Nephron progenitor cell (in vitro differentiated cells): ENCODE data around the gene KRTAP12-2.

Source experiments
- DNase-seq: peaks from one replicate; pipeline ENCODE4 v3.0.0; 2021
- H3K27ac Mint-ChIP-seq: 2 replicates; pipeline ENCODE4 v1.8.0; 2021; ENCODE audit warnings: mild to moderate bottlenecking, moderate library complexity, mixed read lengths
- H3K27me3 Mint-ChIP-seq: 2 replicates; pipeline ENCODE4 v1.8.0; 2021; ENCODE audit warnings: mild to moderate bottlenecking, low read depth, mixed read lengths; ENCODE audit not compliant: poor library complexity
- H3K36me3 Mint-ChIP-seq: 2 replicates; pipeline ENCODE4 v1.8.0; 2021; ENCODE audit warnings: low read depth, mixed read lengths
- H3K4me1 Mint-ChIP-seq: 2 replicates; pipeline ENCODE4 v1.8.0; 2021; ENCODE audit warnings: mixed read lengths
- H3K4me3 Mint-ChIP-seq: 2 replicates; pipeline ENCODE4 v1.8.0; 2021; ENCODE audit warnings: mild to moderate bottlenecking, moderate library complexity, mixed read lengths
- H3K9me3 Mint-ChIP-seq: 2 replicates; pipeline ENCODE4 v1.8.0; 2021; ENCODE audit warnings: mild to moderate bottlenecking, moderate library complexity, mixed read lengths
- TF ChIP-seq, protein P1 (sequence below): fragments of 200-600 bp; sonication (generic); IDR thresholded peaks from 2 replicates; pipeline ENCODE4 v1.5.0; 2021; ENCODE audit warnings: antibody characterized with exemption

Gene KRTAP12-2

DNA sequence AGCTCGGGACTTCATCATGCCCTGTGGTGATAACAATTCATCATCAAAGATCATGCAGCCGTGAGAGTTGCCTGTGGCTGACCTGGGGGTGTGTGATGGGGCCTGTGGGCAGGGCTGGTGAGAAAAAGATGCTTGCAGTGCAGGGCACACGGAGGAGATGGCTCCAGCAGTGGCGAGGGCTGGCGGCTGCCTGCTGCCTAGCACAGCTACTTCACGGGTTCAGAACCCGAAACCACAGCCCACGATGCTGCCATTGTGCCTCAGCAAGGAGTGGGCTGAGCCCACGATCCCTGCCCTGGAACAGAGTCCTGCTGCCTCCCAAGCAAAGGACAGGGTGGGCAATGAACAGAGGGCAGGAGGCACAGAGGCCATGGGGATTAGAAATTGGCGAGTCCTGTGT is 40.5 kb downstream of the KRTAP12-2 start:
- no peak overlapping the region for H3K4me3 Mint-ChIP-seq
- H3K9me3 Mint-ChIP-seq, result peaks cover 60% of the 10 kb centered on the region
- peaks cover 7% of the 10 kb centered on the region for H3K4me1 Mint-ChIP-seq
- H3K36me3 Mint-ChIP-seq, result peaks cover 22% of the 10 kb centered on the region
- TF ChIP-seq, protein P1, sequence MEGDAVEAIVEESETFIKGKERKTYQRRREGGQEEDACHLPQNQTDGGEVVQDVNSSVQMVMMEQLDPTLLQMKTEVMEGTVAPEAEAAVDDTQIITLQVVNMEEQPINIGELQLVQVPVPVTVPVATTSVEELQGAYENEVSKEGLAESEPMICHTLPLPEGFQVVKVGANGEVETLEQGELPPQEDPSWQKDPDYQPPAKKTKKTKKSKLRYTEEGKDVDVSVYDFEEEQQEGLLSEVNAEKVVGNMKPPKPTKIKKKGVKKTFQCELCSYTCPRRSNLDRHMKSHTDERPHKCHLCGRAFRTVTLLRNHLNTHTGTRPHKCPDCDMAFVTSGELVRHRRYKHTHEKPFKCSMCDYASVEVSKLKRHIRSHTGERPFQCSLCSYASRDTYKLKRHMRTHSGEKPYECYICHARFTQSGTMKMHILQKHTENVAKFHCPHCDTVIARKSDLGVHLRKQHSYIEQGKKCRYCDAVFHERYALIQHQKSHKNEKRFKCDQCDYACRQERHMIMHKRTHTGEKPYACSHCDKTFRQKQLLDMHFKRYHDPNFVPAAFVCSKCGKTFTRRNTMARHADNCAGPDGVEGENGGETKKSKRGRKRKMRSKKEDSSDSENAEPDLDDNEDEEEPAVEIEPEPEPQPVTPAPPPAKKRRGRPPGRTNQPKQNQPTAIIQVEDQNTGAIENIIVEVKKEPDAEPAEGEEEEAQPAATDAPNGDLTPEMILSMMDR, result no peak
- DNase-seq, result no peak
- peaks cover 7% of the 10 kb centered on the region for H3K27me3 Mint-ChIP-seq
- H3K27ac Mint-ChIP-seq, result no peak overlapping the region

GRCh38 chr21:44625756-44626155 is 41.0 kb downstream of the KRTAP12-2 start:
- no peak for DNase-seq
- H3K27me3 Mint-ChIP-seq, result peaks cover 7% of the 10 kb centered on the region
- peaks cover 18% of the 10 kb centered on the region for H3K36me3 Mint-ChIP-seq
- H3K4me3 Mint-ChIP-seq, result no peak overlapping the region
- peaks cover 7% of the 10 kb centered on the region for H3K4me1 Mint-ChIP-seq
- peaks cover 57% of the 10 kb centered on the region for H3K9me3 Mint-ChIP-seq
- TF ChIP-seq, protein P1, result no peak
- no peak overlapping the region for H3K27ac Mint-ChIP-seq

GRCh38 chr21:44623575-44623974 is 43.2 kb downstream of the KRTAP12-2 start:
- H3K27ac Mint-ChIP-seq, result no peak overlapping the region
- peaks cover 3% of the 10 kb centered on the region for H3K27me3 Mint-ChIP-seq
- no peak for DNase-seq
- H3K36me3 Mint-ChIP-seq, result peaks cover 18% of the 10 kb centered on the region
- H3K4me1 Mint-ChIP-seq, result peaks cover 7% of the 10 kb centered on the region
- no peak overlapping the region for H3K4me3 Mint-ChIP-seq
- peaks cover 67% of the 10 kb centered on the region for H3K9me3 Mint-ChIP-seq
- TF ChIP-seq, protein P1, result no peak

DNA sequence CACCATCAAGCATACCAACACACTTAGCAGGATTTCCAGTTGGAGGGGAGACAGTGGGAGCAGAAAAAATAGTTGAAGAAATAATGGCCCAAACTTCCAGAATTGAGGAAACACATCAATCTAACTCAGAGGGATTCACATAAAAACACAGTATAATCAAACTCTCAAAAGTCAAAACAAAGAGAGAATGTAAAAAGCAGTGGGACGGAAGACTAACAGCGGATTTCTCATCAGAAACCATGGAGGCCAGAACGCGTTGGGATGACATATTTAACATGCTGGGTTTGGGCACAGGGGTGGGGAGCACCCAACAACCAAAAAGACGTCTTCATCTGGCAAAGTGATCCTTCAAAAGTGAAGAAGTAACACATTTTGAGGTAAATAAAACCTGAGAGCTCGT is 46.8 kb downstream of the KRTAP12-2 start:
- no peak overlapping the region for H3K4me3 Mint-ChIP-seq
- H3K27ac Mint-ChIP-seq, result no peak overlapping the region
- H3K36me3 Mint-ChIP-seq, result peaks cover 18% of the 10 kb centered on the region
- H3K9me3 Mint-ChIP-seq, result peaks cover 59% of the 10 kb centered on the region
- H3K4me1 Mint-ChIP-seq, result peaks cover 18% of the 10 kb centered on the region
- TF ChIP-seq, protein P1, result no peak
- DNase-seq, result no peak
- peaks cover 4% of the 10 kb centered on the region for H3K27me3 Mint-ChIP-seq

DNA sequence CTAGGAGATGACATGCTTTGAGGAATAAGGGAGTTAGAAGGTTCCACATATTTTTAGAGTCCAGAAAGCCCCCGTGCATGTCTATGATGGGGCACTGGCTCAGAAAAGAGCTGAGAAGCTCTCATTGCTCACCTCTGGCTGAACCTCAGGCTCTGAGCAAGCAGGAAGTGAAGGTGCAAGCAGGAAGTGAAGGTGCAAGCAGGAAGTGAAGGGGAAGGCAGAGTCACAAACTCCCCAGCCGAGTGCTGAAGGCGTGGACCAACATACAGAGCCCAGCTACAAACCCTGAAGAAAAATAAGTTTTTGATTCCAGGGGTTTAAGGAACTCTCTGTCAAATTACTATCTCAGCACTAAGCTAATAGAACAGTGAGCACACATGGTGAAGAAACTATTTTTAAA is 47.8 kb downstream of the KRTAP12-2 start:
- peaks cover 4% of the 10 kb centered on the region for H3K27me3 Mint-ChIP-seq
- no peak for DNase-seq
- TF ChIP-seq, protein P1, result no peak

GRCh38 chr21:44618504-44618903 is 48.2 kb downstream of the KRTAP12-2 start:
- Mint-ChIP-seq H3K27ac (no peak overlapping the region), H3K27me3 (peaks cover 4% of the 10 kb centered on the region), H3K4me3 (no peak overlapping the region), H3K4me1 (peaks cover 24% of the 10 kb centered on the region), H3K9me3 (peaks cover 45% of the 10 kb centered on the region), H3K36me3 (peaks cover 6% of the 10 kb centered on the region)
- TF ChIP-seq, protein P1, result no peak
- DNase-seq, result no peak

More for the DNA sequence above, 47.8 kb downstream of the KRTAP12-2 start:
- Mint-ChIP-seq H3K9me3 (peaks cover 49% of the 10 kb centered on the region), H3K36me3 (peaks cover 10% of the 10 kb centered on the region), H3K27ac (no peak overlapping the region), H3K4me1 (peaks cover 24% of the 10 kb centered on the region), H3K4me3 (no peak overlapping the region)
